HFF-Myc (cell line): ENCODE results near the gene NAT8.
"Not testable (repeated sequence)": the region's sequence is repeated elsewhere in the genome, so short reads cannot be mapped to it uniquely, and the experiment has no call there.

ENCODE experiments used
- DNase-seq: peaks from one replicate; pipeline ENCODE4 v3.0.0-alpha.2; 2011; ENCODE audit warnings: low read depth; ENCODE audit errors: extremely low read depth
- H3K4me3 ChIP-seq: replicated peaks from 2 replicates; pipeline ENCODE4 v1.5.1; 2011; ENCODE audit warnings: low read depth, mild to moderate bottlenecking, control low read depth, low read length
- CTCF ChIP-seq: IDR thresholded peaks from 2 replicates; pipeline ENCODE4 v1.5.1; 2012; ENCODE audit warnings: mild to moderate bottlenecking, low read depth, low read length, control low read depth; ENCODE audit errors: missing control alignments

NAT8 gene

GRCh38 chr2:73611867-73612266 lies 30.4 kb downstream of the NAT8 start:
- no peak overlapping the region for H3K4me3 ChIP-seq
- DNase-seq: no peak
- TF ChIP-seq CTCF: no peak

GRCh38 chr2:73611193-73611592 lies 31.0 kb downstream of the NAT8 start:
- no peak for TF ChIP-seq CTCF
- DNase-seq: no peak

GRCh38 chr2:73610111-73610510 lies 32.1 kb downstream of the NAT8 start:
- DNase-seq: no peak
- no peak overlapping the region for H3K4me3 ChIP-seq
- no peak for TF ChIP-seq CTCF

More at GRCh38 chr2:73611193-73611592, 31.0 kb downstream of the NAT8 start:
- H3K4me3 ChIP-seq: no peak overlapping the region

- DNase-seq, H3K4me3 ChIP-seq: not testable (repeated sequence)
Measured at GRCh38 chr2:73604589-73604988, 37.6 kb downstream of the NAT8 start.

GRCh38 chr2:73603099-73603588 lies 39.1 kb downstream of the NAT8 start:
- H3K4me3 ChIP-seq, DNase-seq: not testable (repeated sequence)

- TF ChIP-seq CTCF: no peak
- DNase-seq: no peak
- H3K4me3 ChIP-seq: no peak overlapping the region
Measured at GRCh38 chr2:73601780-73602179, 40.4 kb downstream of the NAT8 start.

- DNase-seq: no peak
- TF ChIP-seq CTCF: no peak
Measured at GRCh38 chr2:73594251-73594650, 48.0 kb downstream of the NAT8 start.

GRCh38 chr2:73593680-73594079 lies 48.5 kb downstream of the NAT8 start:
- no peak for DNase-seq
- no peak for TF ChIP-seq CTCF
- H3K4me3 ChIP-seq: no peak overlapping the region

More at GRCh38 chr2:73594251-73594650, 48.0 kb downstream of the NAT8 start:
- no peak overlapping the region for H3K4me3 ChIP-seq
